DMS53 treated with DMSO at 0.1 percent for 48 hours (cell line): ENCODE results near the gene POM121.
"Not testable (repeated sequence)": the region's sequence is repeated elsewhere in the genome, so short reads cannot be mapped to it uniquely, and the experiment has no call there.

Source experiments
- DNase-seq: peaks from one replicate; lab custom pipeline; 2025; ENCODE audit not compliant: unreplicated experiment; lab: John Stamatoyannopoulos, UW

Gene POM121

GRCh38 chr7:72995484-72995883, 70.6 kb downstream of the POM121 start:
- not testable (repeated sequence) for DNase-seq

- DNase-seq = not testable (repeated sequence)
Observed at GRCh38 chr7:72997447-72997846, 72.6 kb downstream of the POM121 start.

GRCh38 chr7:72997887-72998468, 73.1 kb downstream of the POM121 start:
- DNase-seq = not testable (repeated sequence)
